ENCODE data around the gene TNFRSF25. TPM values are rescaled to one million over a fixed set of nuclear protein-coding genes. Genes with fewer than 3 reads are reported as not detected.
A peak's percentile ranks its signal among the peaks of the same experiment; 100 is the strongest.

Gene TNFRSF25
- total RNA-seq, 1 donor from 2014 or later, result 26.1 TPM

DNA sequence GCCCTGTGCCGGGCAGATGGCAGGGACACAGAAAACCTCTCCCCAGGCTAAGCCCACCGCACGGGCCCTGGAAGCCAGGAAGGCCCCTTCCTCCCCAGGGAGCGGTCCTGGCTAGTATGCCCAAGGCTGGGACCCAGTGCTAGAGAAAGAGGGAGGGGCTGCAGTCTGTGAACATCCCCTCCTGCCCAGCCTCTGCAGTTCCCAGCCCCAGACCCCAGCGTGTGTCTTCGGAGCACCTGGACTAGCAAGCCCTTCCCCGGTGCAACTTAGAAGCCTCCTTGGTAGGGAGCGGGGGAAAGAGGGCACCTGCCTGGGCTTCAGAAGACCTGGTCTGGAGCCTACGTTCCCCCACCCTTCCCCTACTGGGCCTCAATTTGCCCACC, 23.4 kb upstream of the TNFRSF25 start:
- TF ChIP-seq, protein P1, sequence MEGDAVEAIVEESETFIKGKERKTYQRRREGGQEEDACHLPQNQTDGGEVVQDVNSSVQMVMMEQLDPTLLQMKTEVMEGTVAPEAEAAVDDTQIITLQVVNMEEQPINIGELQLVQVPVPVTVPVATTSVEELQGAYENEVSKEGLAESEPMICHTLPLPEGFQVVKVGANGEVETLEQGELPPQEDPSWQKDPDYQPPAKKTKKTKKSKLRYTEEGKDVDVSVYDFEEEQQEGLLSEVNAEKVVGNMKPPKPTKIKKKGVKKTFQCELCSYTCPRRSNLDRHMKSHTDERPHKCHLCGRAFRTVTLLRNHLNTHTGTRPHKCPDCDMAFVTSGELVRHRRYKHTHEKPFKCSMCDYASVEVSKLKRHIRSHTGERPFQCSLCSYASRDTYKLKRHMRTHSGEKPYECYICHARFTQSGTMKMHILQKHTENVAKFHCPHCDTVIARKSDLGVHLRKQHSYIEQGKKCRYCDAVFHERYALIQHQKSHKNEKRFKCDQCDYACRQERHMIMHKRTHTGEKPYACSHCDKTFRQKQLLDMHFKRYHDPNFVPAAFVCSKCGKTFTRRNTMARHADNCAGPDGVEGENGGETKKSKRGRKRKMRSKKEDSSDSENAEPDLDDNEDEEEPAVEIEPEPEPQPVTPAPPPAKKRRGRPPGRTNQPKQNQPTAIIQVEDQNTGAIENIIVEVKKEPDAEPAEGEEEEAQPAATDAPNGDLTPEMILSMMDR (conservative IDR thresholded peaks at IDR 0.05), result no peak
- Mint-ChIP-seq H3K27me3 (ENCODE audit: low read depth) (no peaks in the 10 kb centered on the region), H3K36me3 (ENCODE audit: low read depth) (no peaks in the 10 kb centered on the region), H3K9me3 (no peaks in the 10 kb centered on the region), H3K4me1 (peaks cover 16% of the 10 kb centered on the region), H3K4me3 (peak overlapping the region; percentile 87), H3K27ac (ENCODE audit: unreplicated experiment) (no peak overlapping the region)
- DNase-seq (ENCODE audit: low read depth, low spot score), result no peak

DNA sequence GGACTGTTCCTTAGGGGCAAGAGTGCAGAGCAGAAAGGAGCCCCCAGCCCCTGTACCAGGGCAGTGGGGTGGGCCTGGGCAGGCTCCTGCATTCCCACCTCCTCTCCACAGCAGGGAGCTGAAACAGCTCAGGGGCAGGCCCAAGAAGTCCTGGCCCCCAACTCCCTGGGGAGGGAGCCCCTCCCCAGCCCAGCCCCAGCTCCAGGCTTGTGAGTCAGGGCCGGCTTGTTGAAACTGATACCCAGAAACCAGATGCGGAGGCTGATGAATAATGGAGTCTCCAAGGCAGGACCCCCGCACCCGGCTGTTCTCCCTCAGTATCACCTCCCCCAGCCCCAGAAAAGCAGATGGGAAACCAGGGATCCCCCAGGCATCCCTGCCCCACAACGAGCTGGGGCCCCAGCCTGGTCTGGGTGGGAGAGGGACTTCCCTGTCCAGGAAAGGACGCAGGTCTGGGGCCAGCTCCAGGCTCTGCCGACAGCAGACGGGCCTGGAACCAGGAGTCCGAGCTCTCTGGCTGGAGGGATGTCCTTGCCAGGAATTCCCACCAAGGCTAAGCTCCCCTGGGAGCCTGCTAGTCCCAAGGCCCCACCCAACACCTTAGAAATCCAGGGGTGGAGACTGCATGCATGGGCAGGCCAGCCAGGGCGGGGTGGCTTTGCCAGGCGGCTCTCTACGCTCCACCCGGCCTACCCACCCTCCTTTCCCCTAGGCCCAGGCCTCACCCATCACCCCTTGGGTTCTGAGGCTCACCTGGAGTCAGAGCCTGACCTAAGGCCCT, 22.8 kb upstream of the TNFRSF25 start:
- Mint-ChIP-seq H3K27ac (ENCODE audit: unreplicated experiment) (no peak overlapping the region), H3K9me3 (no peaks in the 10 kb centered on the region), H3K36me3 (ENCODE audit: low read depth) (no peaks in the 10 kb centered on the region), H3K27me3 (ENCODE audit: low read depth) (no peaks in the 10 kb centered on the region), H3K4me1 (peaks cover 19% of the 10 kb centered on the region), H3K4me3 (peak overlapping the region; percentile 87)
- DNase-seq (ENCODE audit: low read depth, low spot score), result no peak
- TF ChIP-seq, protein P1 (conservative IDR thresholded peaks at IDR 0.05), result no peak

DNA sequence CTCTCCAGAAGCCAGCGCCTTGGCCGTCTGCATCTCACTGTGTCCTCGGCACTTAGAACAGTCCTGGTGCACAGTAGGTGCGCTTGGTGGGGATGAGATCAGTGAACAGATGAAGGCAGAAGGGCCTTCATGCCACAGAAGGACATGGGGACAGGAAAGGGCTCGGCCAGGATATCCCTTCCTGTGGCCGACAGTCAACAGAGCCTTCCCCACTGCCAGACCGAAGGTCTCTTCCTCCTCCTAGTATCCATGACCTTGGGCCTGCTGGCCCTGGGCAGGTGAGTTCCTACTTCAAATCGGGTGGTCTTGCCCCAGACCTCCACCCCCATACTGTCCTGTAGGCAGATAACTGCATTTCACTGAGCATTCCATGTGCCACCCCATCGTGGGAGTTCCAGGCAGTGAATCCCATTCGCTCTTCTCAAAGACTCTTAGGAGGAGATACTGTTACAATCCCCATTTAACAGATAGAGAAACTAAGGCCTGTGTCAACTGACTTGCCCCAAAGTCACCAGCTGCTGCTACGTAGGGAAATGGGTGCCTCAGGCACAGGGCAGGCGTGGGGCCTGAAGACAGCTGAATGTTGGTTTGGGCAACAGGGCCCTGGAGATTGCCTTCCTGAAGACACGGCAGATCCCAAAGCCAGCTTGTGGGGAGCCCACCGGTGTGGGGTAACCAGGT, 22.0 kb upstream of the TNFRSF25 start:
- Mint-ChIP-seq H3K27ac (ENCODE audit: unreplicated experiment) (no peak overlapping the region), H3K36me3 (ENCODE audit: low read depth) (no peaks in the 10 kb centered on the region), H3K27me3 (ENCODE audit: low read depth) (no peaks in the 10 kb centered on the region), H3K9me3 (no peaks in the 10 kb centered on the region), H3K4me3 (peak overlapping the region; percentile 74), H3K4me1 (peaks cover 19% of the 10 kb centered on the region)
- TF ChIP-seq, protein P1 (conservative IDR thresholded peaks at IDR 0.05), result no peak
- DNase-seq (ENCODE audit: low read depth, low spot score), result no peak

DNA sequence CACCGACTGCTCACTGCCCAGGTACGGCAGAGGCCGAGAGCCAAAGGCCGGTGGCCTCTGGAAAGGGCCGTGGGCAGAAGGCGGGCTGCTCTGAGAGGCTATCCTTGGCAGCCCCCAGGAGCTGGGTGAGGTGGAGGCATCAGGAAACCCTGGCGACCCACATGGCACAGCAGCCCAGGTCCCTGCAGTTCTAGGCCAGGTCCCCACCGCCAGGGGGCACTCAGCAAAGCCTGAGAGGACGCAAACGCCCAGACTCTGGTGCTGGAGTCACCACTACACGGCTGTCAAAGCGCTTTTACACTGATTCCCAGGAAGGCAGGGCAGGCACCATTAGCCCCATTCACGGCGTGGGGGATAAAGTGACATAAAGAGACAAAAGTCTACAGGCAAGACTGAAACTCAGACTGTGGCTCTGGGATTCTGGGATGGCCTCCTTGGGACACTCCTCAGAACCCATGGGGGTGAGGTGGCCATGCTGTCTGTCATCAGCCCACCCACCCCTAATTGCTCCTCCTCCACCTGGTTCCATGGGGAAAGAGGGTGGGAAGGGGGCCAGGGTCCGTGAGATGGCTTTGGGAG, 20.5 kb upstream of the TNFRSF25 start:
- DNase-seq (ENCODE audit: low read depth, low spot score), result peak; percentile 96
- Mint-ChIP-seq H3K27me3 (ENCODE audit: low read depth) (no peaks in the 10 kb centered on the region), H3K9me3 (no peaks in the 10 kb centered on the region), H3K4me3 (peak overlapping the region; percentile 74), H3K27ac (ENCODE audit: unreplicated experiment) (no peak overlapping the region), H3K36me3 (ENCODE audit: low read depth) (no peaks in the 10 kb centered on the region), H3K4me1 (peaks cover 21% of the 10 kb centered on the region)
- TF ChIP-seq, protein P1 (conservative IDR thresholded peaks at IDR 0.05), result peak; percentile 92

DNA sequence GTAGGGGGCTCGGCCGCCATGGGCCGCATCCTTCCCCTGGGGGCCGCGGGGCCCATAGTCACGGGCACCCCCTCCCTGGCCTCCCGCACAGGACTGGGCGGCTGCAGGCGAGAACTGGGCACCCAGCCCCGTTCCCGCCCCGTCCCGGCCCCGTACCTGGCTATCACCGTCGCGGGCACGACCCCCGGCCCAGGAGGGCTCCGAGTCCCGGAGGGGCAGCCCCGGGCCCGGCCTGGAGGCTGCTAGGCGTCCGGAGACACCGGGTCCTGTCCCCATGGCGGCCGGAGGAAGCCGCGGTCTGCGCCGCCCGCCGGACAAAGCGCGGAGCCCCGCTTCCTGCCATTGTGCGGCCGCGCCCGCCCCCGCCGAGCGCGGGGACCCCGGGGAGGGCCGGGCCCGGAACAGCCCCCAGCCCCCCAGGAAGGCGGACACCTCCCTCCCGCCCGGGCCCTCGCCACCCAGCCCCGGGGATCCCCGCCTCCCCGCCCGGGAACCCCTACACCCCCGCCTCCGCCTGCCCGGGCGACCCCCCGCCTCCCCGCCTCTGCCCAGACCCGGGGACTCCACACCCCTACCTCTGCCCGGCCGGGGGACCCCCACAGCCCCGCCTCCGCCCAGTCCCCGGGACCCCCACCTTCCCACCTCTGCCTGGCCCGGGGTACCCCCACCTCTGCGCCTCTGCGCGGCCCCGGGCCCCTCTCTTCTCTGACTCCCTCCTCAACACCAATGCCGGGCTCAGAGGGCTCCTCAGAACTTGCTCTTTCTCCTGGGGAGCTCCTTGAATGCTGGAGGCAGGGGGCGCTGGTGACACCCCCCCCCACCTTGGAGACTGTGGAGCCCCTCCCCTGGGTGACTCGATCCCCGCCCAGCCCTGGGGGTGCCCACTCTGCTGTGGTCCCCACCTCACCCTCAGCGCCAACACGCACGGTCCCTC, 19.5 kb upstream of the TNFRSF25 start:
- peaks cover 16% of the 10 kb centered on the region for H3K4me1 Mint-ChIP-seq
- no peaks in the 10 kb centered on the region for H3K27me3 Mint-ChIP-seq (ENCODE audit: low read depth)
- H3K27ac Mint-ChIP-seq (ENCODE audit: unreplicated experiment), result no peak overlapping the region
- TF ChIP-seq, protein P1 (conservative IDR thresholded peaks at IDR 0.05), result no peak
- no peak for DNase-seq (ENCODE audit: low read depth, low spot score)
- no peaks in the 10 kb centered on the region for H3K36me3 Mint-ChIP-seq (ENCODE audit: low read depth)
- peak overlapping the region; percentile 74 for H3K4me3 Mint-ChIP-seq
- H3K9me3 Mint-ChIP-seq, result no peaks in the 10 kb centered on the region

Measured in neural crest cell (in vitro differentiated cells).